Astrocyte of the hippocampus (primary cell): Measurements from ENCODE around the gene TMEM140.
A peak's percentile ranks its signal among the peaks of the same experiment; 100 is the strongest.
"Not testable (repeated sequence)": the region's sequence is repeated elsewhere in the genome, so short reads cannot be mapped to it uniquely, and the experiment has no call there.

Experiments used
- DNase-seq: peaks from one replicate; pipeline ENCODE4 v3.0.0; 2011; ENCODE audit warnings: low read depth, low spot score

TMEM140 gene

GRCh38 chr7:135147899-135148721 lies at the start of gene TMEM140:
TSS of gene TMEM140 (plus strand) at chr7:135148072. CDS start at chr7:135164442, 16,370 bp downstream.
- no peak for DNase-seq

- peak; percentile 11 for DNase-seq
These were observed 49.5 kb upstream of the TMEM140 start for GRCh38 chr7:135098391-135098790.

- DNase-seq = peak; percentile 29
These were observed 47.0 kb upstream of the TMEM140 start for GRCh38 chr7:135100856-135101255.

GRCh38 chr7:135102372-135102771 lies 45.5 kb upstream of the TMEM140 start:
- no peak for DNase-seq

- no peak for DNase-seq
These were observed 38.3 kb upstream of the TMEM140 start for GRCh38 chr7:135109562-135109961.

- DNase-seq = no peak
These were observed 37.9 kb upstream of the TMEM140 start for GRCh38 chr7:135109976-135110375.

GRCh38 chr7:135111379-135111778 lies 36.5 kb upstream of the TMEM140 start:
- DNase-seq = no peak

GRCh38 chr7:135114622-135115021 lies 33.2 kb upstream of the TMEM140 start:
- no peak for DNase-seq

GRCh38 chr7:135117096-135117495 lies 30.8 kb upstream of the TMEM140 start:
- DNase-seq = no peak

GRCh38 chr7:135121868-135122267 lies 26.0 kb upstream of the TMEM140 start:
- DNase-seq = no peak

GRCh38 chr7:135124631-135125030 lies 23.2 kb upstream of the TMEM140 start:
- not testable (repeated sequence) for DNase-seq

- no peak for DNase-seq
These were observed 18.9 kb upstream of the TMEM140 start for GRCh38 chr7:135128931-135129330.

- no peak for DNase-seq
These were observed 18.3 kb upstream of the TMEM140 start for GRCh38 chr7:135129579-135129978.

- DNase-seq = no peak
These were observed 3.8 kb upstream of the TMEM140 start for GRCh38 chr7:135143885-135144668.

GRCh38 chr7:135147341-135147898 lies 452 bp upstream of the TMEM140 start:
- DNase-seq = no peak

GRCh38 chr7:135150072-135150782 lies 2.4 kb downstream of the TMEM140 start:
- no peak for DNase-seq

- DNase-seq = no peak
These were observed 3.3 kb downstream of the TMEM140 start for GRCh38 chr7:135151132-135151531.

- no peak for DNase-seq
These were observed 3.7 kb downstream of the TMEM140 start for GRCh38 chr7:135151533-135151932.

- DNase-seq = no peak
These were observed 4.6 kb downstream of the TMEM140 start for GRCh38 chr7:135152442-135152841.

GRCh38 chr7:135154734-135155133 lies 6.9 kb downstream of the TMEM140 start:
- DNase-seq = no peak

- no peak for DNase-seq
These were observed 8.4 kb downstream of the TMEM140 start for GRCh38 chr7:135156290-135156689.

GRCh38 chr7:135158141-135158655 lies 10.3 kb downstream of the TMEM140 start:
- no peak for DNase-seq
